Suprapubic skin (tissue), 4 donors: Measurements from ENCODE around the gene TCERG1L.

Experiments
- CTCF ChIP-seq, 2 donors: fragments of 200-600 bp in 1 of 2; fragments of 450-650 bp in 1 of 2; sonication (generic) in 1 of 2; IDR thresholded peaks; one replicate each; pipeline ENCODE4 v1.5.1; 2016 to 2019; ENCODE audit warnings: antibody characterized with exemption in 2 of 2, mild to moderate bottlenecking in 1 of 2, moderate library complexity in 1 of 2
- EP300 ChIP-seq: sonication (generic); formaldehyde crosslinking; IDR thresholded peaks from one replicate; pipeline ENCODE4 v1.6.1; 2017; ENCODE audit warnings: antibody characterized with exemption
- POLR2A ChIP-seq, 2 donors: fragments of 450-650 bp; IDR thresholded peaks; one replicate each; pipeline ENCODE4 v1.6.1; 2017; ENCODE audit warnings: antibody characterized with exemption in 2 of 2, mild to moderate bottlenecking in 2 of 2, moderate library complexity in 2 of 2
- POLR2AphosphoS5 ChIP-seq, 3 donors: sonication (generic); formaldehyde crosslinking; IDR thresholded peaks; one replicate each; pipeline ENCODE4 v1.6.1; 2017; ENCODE audit warnings: antibody characterized with exemption in 3 of 3

- TF ChIP-seq CTCF (IDR thresholded peaks at IDR 0.05) (no peak), POLR2A (IDR thresholded peaks at IDR 0.05) (no peak), POLR2AphosphoS5 (IDR thresholded peaks at IDR 0.05) (no peak), EP300 (no peak)
These were observed 150.4 kb downstream of the TCERG1L start for GRCh38 chr10:131161087-131161486.
